HG02610 (cell line): ENCODE data around the gene SLC39A3.
"Not testable (repeated sequence)": the region's sequence is repeated elsewhere in the genome, so short reads cannot be mapped to it uniquely, and the experiment has no call there.

ENCODE experiments used
- ATAC-seq: cut with Tn5 transposase; IDR thresholded peaks from one replicate; pipeline ENCODE4 v1.9.1; 2021; ENCODE audit warnings: mild to moderate bottlenecking, moderate library complexity; ENCODE audit not compliant: unreplicated experiment

SLC39A3 gene

GRCh38 chr19:2723747-2724146 lies 16.1 kb downstream of the SLC39A3 start:
- no peak for ATAC-seq

GRCh38 chr19:2723345-2723715 lies 16.5 kb downstream of the SLC39A3 start:
- no peak for ATAC-seq

GRCh38 chr19:2722541-2723344 lies 17.1 kb downstream of the SLC39A3 start:
- no peak for ATAC-seq

- ATAC-seq: no peak
These were observed 18.0 kb downstream of the SLC39A3 start for GRCh38 chr19:2721570-2722540.

- no peak for ATAC-seq
These were observed 18.8 kb downstream of the SLC39A3 start, which contains the start of gene DIRAS1 for GRCh38 chr19:2720777-2721569. Gene DIRAS1, minus strand, starts transcription at chr19:2721372. Its CDS starts 3,566 bp downstream, at chr19:2717806.

GRCh38 chr19:2719920-2720776 lies 19.7 kb downstream of the SLC39A3 start:
- ATAC-seq: no peak

GRCh38 chr19:2719232-2719735 lies 20.5 kb downstream of the SLC39A3 start:
- no peak for ATAC-seq

GRCh38 chr19:2717638-2718541 lies 21.9 kb downstream of the SLC39A3 start:
- no peak for ATAC-seq

- no peak for ATAC-seq
These were observed 22.8 kb downstream of the SLC39A3 start for GRCh38 chr19:2716722-2717637.

GRCh38 chr19:2716275-2716650 lies 23.6 kb downstream of the SLC39A3 start:
- no peak for ATAC-seq

GRCh38 chr19:2715470-2716274 lies 24.1 kb downstream of the SLC39A3 start:
- ATAC-seq: no peak

GRCh38 chr19:2714531-2715269 lies 25.1 kb downstream of the SLC39A3 start:
- no peak for ATAC-seq

GRCh38 chr19:2714102-2714501 lies 25.7 kb downstream of the SLC39A3 start:
- not testable (repeated sequence) for ATAC-seq

- not testable (repeated sequence) for ATAC-seq
These were observed 26.6 kb downstream of the SLC39A3 start for GRCh38 chr19:2713170-2713569.

- no peak for ATAC-seq
These were observed 28.0 kb downstream of the SLC39A3 start for GRCh38 chr19:2711875-2712205.

GRCh38 chr19:2711172-2711874 lies 28.5 kb downstream of the SLC39A3 start:
- ATAC-seq: no peak
